ENCODE measurements around the gene TENT5C.

Gene TENT5C

DNA sequence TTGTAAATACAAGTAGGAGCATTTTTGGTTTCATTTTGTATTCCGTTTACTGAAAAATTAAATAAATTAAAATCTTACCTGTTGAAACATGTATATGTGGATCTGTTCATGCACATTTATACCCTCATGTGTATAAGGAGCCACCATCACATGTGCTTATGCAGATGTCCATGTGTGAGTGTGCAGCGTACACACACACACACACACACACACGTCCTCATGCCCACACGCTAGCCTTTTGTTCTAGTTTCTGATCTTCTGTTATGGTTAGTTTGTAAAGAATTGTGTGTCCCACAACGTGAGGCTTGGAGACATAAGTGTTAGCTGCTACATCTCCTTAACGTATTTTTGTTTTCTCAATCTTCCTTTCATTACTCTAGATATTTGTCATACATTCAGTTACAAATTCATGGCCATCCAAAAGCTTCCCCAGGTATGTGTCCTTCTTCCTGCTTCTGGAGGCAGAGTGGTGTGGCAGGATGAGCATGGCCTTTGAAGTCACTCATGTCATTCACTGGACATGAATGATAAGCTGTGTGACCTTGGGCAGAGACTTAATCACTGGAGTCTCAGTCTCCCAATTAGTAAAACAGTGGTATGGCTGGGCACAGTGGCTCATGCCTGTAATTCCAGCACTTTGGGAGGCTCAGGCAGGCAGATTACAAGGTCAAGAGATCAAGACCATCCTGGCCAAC, 54.6 kb downstream of the TENT5C start:
- no peak for DNase-seq

DNA sequence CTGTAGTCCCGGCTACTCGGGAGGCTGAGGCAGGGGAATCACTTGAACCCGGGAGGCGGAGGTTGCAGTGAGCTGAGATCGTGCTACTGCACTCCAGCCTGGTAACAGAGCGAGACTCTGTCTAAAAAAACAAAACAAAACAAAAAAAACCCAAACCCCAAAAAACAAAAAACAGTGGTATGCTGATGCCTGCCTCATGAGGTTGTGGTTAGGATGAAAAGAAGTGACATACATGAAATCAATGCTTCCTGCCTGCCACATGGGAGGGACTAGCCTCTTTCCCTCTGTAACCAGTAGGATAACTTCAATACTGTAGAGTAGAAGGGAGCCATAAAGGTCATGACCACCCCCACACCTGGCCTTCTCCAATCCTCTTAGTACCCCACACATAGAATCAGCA, 55.2 kb downstream of the TENT5C start:
- DNase-seq = no peak

DNA sequence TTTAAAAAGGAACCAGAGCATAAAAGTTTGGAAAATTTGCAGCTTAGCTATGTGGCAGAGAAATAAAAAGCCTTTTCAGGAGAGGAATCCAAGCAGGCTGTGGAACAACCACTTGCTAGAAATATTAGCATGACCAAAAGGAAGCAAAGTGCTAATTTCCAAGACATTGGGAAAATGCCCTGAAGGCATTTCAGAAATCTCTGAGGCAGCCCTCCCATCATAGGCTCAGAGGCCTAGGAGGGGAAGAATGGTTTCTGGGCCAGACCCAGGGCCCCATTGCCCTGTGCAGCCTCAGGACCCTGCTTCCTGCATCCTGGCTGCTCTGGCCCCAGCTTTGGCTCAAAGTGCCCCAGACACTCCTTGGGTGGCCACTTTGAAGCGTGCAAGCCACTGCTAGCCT, 56.8 kb downstream of the TENT5C start:
- DNase-seq = no peak

DNA sequence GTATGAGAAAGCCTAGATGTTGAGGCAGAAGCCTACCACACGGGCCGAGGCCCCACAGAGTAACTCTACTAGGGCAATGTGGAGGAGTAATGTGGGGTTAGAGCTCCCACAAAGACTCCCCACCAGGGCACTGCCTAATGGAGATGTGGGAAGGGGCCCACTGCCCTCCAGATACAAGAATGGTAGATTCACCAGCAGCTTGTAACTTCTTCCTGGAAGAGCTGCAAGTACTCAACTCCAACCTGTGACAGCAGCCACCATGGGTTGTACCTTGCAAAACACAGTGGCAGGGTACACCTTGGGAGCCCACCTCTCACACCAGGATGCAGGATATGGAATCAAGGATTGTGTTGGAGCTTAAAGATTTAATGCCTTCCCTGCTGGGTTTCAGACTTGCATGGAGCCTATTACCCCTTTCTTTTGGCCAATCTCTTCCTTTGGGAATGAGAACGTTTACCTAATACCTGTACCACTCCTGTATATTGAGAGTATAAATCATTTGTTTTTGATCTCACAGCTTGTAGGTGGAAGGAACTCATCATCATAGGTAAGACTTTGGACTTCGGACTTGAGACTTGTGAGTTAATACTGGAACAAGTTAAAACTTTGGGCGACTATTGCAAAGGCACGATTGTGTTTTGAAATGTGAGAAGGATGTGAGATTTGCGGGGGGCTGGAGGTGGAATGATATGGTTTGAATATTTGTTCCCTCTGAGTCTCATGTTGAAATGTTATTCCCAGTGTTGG, 57.5 kb downstream of the TENT5C start:
- DNase-seq = no peak

GRCh38 chr1:117664314-117664713, 58.5 kb downstream of the TENT5C start:
- DNase-seq = no peak

- DNase-seq = no peak
Observed at GRCh38 chr1:117665556-117666270, 59.9 kb downstream of the TENT5C start.

DNA sequence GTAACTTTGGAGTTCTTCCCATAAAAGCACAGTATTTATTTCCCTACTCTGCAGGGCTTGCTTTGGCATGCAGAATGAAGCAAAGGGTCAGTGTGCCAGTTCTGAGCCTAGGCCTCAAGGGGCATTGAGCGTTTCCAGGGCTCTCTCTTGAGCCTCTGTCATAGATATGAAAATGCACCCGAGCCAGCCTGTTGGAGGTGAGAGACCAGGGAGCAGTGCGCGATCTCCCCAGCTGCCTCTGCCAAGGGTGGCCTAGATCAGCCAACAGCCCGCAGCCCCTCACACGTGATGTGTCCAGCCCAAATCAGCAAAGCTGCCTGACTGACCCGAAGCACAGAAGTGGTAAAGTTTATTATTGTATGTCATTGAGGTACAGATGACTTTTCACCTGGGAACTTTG, 63.7 kb downstream of the TENT5C start:
- DNase-seq = no peak

DNA sequence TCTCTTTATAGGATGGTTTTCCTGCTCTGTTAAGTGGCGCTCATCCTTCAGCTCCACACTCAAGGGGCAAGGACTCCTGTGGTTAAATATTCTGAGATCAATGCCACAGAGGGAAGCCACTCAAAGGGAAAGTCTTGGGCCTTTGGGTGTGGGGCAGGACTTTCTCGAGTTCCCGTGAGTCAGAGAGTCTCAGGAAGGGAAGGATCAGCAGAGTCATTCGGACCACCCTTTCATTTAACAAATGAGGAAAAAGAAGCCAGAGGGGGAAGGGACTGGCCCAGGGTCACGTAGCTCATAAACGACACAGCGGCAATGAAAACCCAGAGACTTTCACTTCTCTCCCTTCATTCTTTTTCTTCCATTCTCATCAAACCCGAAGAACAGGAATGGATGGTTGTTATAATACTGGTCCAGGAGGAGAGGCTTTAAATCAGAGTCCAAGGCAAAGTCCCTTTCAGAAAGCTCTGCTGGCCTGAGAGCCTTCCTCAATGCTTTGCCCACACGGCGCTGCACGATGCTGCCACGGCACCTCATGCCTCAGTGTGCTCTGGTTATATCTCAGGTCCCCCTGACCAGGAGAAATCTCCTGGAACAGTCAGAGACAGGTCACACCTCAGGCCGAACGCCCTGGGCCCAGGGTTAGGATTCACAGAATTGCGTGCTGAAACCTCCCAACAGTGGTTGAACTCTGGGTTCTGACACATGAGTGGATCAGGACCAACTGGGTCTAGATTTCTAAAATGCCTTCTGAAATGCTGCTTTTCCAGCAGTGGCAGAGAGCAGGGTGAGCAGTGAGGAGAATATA, 65.3 kb downstream of the TENT5C start:
- no peak for DNase-seq

DNA sequence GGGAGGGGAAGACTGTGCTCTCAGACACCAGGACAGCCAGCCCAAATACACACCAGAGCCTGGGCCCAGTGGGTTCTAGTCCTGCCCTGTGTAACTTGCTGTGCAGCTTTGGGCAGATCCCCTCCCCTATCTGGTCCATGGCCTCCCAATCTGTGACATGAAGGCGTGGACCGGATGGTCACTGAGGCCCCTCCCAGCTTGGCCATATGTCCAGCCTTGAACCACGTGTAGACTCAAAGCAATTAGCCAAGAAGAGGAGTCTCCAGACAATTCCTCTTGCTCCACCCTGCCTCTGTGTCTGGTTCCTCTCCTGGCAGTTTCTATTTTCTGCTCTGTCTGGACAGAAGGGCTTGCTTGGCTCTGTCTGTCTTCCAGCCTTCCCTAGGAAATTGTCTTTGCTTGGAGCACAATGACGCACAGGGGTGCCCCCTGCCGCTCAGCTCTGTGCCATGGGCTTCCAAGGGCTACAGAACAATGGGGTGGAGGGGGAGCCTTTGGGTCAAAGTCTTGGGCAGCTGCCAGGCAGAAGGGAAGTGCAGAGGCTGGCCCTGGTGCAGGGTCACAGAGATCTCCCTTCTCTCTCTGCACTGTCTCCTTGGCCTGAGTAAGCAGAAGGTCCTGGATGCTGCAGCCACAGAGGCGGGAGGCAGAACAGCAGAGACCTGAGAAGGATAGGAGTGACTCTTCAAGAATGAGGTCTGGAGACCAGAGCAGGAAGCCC, 66.1 kb downstream of the TENT5C start:
- no peak for DNase-seq

DNA sequence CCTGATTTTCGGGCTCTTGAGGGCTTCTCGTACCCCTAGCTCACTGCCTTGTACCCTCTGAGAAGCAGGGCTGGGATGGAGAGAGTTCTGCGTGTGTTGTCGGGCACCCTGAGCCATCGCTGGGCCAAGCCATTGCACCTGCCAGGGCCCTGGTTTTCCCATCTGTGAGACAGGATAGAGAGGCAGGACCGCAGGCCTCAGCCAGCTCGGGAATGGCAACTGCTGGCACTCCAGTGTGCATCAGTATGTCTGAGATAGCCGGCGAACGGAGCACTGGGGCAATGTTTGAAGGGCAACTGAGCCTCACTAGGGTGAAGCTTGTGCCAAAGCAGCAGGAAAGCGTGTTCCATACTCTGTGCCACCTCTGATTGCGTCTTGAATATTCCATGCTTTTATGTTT, 66.9 kb downstream of the TENT5C start:
- DNase-seq = no peak

DNA sequence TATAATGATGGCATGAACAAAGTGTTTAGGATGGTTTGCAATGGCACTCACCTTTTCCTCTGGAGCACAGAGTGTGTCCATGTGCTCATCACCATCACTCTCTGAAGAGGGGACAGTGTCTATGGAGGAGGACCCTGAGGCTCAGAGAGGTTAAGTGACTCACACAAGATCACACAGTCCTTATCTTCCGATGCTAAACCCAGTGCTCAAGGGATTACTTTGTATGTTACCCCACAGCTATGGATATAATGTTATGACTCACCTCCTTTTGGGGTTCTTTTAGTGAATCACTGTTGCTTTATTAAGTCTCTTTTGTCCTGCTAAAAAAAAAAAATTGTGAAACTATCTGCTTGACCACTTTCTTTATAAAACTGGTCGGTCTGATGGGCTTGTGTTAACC, 67.6 kb downstream of the TENT5C start:
- no peak for DNase-seq

- no peak for DNase-seq
Observed at GRCh38 chr1:117674521-117675400, 68.9 kb downstream of the TENT5C start.

DNA sequence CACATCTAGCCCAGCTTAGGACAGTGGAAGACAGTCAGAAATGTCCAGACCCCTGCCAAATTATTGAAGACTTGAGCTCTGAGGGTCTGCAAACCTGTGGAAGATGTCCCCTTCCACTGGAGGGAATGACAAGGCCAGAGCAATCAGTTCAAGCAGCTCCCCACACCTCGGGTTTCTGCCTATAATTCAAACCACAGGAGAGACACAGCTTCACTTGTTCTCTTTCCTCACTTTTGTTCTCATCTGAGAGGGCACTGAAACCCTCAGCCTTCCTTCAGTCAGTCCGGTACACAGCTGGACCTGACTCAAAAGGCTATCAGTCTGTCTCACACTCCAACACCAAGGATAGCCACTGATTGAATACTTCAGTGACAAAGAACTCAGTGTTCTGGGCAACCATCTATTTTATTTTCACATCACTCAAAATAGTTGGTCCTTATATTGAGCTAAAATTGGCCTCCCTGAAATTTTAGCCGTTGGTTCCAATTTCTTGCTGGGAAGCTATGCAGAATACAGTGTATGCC, 70.1 kb downstream of the TENT5C start:
- no peak for DNase-seq

DNA sequence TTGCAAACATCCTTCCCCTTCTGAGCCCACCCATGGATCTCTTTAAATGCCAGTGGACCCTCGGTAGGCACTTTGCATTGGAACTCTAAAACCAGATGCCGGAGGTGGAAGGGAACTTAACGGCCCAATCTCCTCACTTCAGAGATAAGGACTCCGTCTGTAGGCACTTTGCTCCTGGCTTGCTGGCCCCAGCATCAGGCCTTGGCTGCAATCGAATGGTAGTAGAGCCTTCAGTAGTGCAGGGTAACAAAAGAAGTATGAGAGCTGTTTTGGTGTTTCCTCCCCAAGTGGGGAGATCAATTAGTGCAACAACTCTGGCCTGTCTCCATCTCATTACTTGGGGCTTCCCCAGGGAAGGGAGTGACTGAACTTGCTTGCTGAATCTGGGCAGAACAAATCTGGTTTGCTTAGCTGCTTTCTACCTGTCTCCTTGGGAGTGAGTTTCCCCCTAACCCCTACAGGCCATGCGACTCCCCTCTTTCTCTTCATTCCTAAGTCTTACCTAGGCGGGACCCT, 70.8 kb downstream of the TENT5C start:
- no peak for DNase-seq

Data from GOT3 (cell line).